ENCODE data around the gene ARHGAP18. TPM values are rescaled to one million over a fixed set of nuclear protein-coding genes. Genes with fewer than 3 reads are reported as not detected.
A peak's percentile ranks its signal among the peaks of the same experiment; 100 is the strongest.

ARHGAP18 gene
- total RNA-seq, 2 experiments from 2014 or later = 5.2 to 6.8 TPM

- no peak for DNase-seq
- ATAC-seq = no peak
- Mint-ChIP-seq H3K4me3 (no peak overlapping the region), H3K9me3 (ENCODE audit: low read depth) (no peaks in the 10 kb centered on the region), H3K27ac (no peak overlapping the region), H3K27me3 (no peaks in the 10 kb centered on the region), H3K4me1 (peaks cover 5% of the 10 kb centered on the region), H3K36me3 (ENCODE audit: low read depth) (no peaks in the 10 kb centered on the region)
- POLR2A ChIA-PET = no interaction called here
- intact Hi-C loops (cut with DNase I, micrococcal nuclease) = no loop called here
- CTCF ChIA-PET = interaction anchor here (0.7 kb wide), 1 partner anchor 1933 kb away, joined by 4 read pairs; no protein-coding TSS in a partner anchor
Measured at GRCh38 chr6:129630596-129630995, 79.4 kb downstream of the ARHGAP18 start.

GRCh38 chr6:129628101-129628815 is 81.7 kb downstream of the ARHGAP18 start:
- Mint-ChIP-seq H3K27me3 (no peaks in the 10 kb centered on the region), H3K4me1 (peaks cover 5% of the 10 kb centered on the region), H3K36me3 (ENCODE audit: low read depth) (no peaks in the 10 kb centered on the region), H3K27ac (no peak overlapping the region), H3K9me3 (ENCODE audit: low read depth) (no peaks in the 10 kb centered on the region), H3K4me3 (no peak overlapping the region)
- ATAC-seq (no peak), DNase-seq (no peak)
- intact Hi-C loops (cut with DNase I, micrococcal nuclease) = no loop called here
- ChIA-PET POLR2A (no interaction called here), CTCF (interaction anchor here (0.7 to 0.8 kb wide), 2 partner anchors 17 to 133 kb away, joined by 3 to 4 read pairs; no protein-coding TSS in a partner anchor)

GRCh38 chr6:129624488-129624887 is 85.5 kb downstream of the ARHGAP18 start:
- H3K27me3 Mint-ChIP-seq = no peaks in the 10 kb centered on the region
- H3K27ac Mint-ChIP-seq = no peak overlapping the region
- ATAC-seq (no peak), DNase-seq (peak; percentile 18)
- H3K36me3 Mint-ChIP-seq (ENCODE audit: low read depth) = no peaks in the 10 kb centered on the region
- H3K9me3 Mint-ChIP-seq (ENCODE audit: low read depth) = no peaks in the 10 kb centered on the region
- no peaks in the 10 kb centered on the region for H3K4me1 Mint-ChIP-seq
- intact Hi-C loops (cut with DNase I, micrococcal nuclease) = no loop called here
- POLR2A ChIA-PET = no interaction called here
- H3K4me3 Mint-ChIP-seq = no peak overlapping the region
- CTCF ChIA-PET = no interaction called here

- H3K9me3 Mint-ChIP-seq (ENCODE audit: low read depth) = no peaks in the 10 kb centered on the region
- DNase-seq = no peak
- no peaks in the 10 kb centered on the region for H3K36me3 Mint-ChIP-seq (ENCODE audit: low read depth)
- ChIA-PET POLR2A (interaction anchor here (0.7 kb wide), 1 partner anchor 358 kb away, joined by 4 read pairs; no protein-coding TSS in a partner anchor), CTCF (interaction anchor here (1.0 to 1.9 kb wide), 4 partner anchors 17 to 107 kb away, joined by 3 to 6 read pairs (median 4); no protein-coding TSS in a partner anchor)
- H3K4me1 Mint-ChIP-seq = no peaks in the 10 kb centered on the region
- no peaks in the 10 kb centered on the region for H3K27me3 Mint-ChIP-seq
- ATAC-seq = no peak
- intact Hi-C loops (cut with DNase I, micrococcal nuclease) = no loop called here
- H3K4me3 Mint-ChIP-seq = no peak overlapping the region
- no peak overlapping the region for H3K27ac Mint-ChIP-seq
Measured at GRCh38 chr6:129623008-129623732, 86.8 kb downstream of the ARHGAP18 start.

DNA sequence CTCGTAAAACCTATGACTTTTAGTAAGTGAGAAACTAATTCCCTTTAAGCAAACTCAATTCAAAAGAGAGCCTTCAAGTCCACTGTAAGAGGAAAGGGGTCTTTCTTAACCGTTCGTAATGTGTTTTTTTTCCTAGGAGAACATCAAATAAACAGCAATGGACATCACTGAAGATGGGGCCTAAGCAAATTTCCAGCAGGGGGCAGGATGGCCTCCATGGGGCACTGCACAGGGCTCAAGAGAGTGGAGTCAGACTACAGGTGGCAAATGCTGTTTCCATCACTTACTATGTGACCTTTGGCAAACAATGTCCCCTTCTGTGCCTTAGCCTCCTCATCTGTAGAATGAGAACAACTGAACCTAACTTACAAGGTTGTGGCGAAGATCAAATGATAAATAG is 88.7 kb downstream of the ARHGAP18 start:
- Mint-ChIP-seq H3K9me3 (ENCODE audit: low read depth) (no peaks in the 10 kb centered on the region), H3K27me3 (no peaks in the 10 kb centered on the region), H3K36me3 (ENCODE audit: low read depth) (no peaks in the 10 kb centered on the region), H3K27ac (no peak overlapping the region), H3K4me1 (no peaks in the 10 kb centered on the region), H3K4me3 (no peak overlapping the region)
- ChIA-PET POLR2A (no interaction called here), CTCF (interaction anchor here (0.6 to 1.9 kb wide), 5 partner anchors 24 to 139 kb away, joined by 3 to 6 read pairs (median 3); no protein-coding TSS in a partner anchor)
- ATAC-seq (peak; percentile 64), DNase-seq (peak; percentile 60)
- intact Hi-C loops (cut with DNase I, micrococcal nuclease) = loop anchor here in 1 of 2 experiments (1.0 kb wide), 1 partner anchor 109 kb away; no protein-coding TSS in a partner anchor

GRCh38 chr6:129620234-129620610 is 89.8 kb downstream of the ARHGAP18 start:
- intact Hi-C loops (cut with DNase I, micrococcal nuclease) = no loop called here
- DNase-seq (no peak), ATAC-seq (no peak)
- no peak overlapping the region for H3K27ac Mint-ChIP-seq
- ChIA-PET POLR2A (no interaction called here), CTCF (no interaction called here)
- no peaks in the 10 kb centered on the region for H3K36me3 Mint-ChIP-seq (ENCODE audit: low read depth)
- no peak overlapping the region for H3K4me3 Mint-ChIP-seq
- H3K27me3 Mint-ChIP-seq = no peaks in the 10 kb centered on the region
- no peaks in the 10 kb centered on the region for H3K4me1 Mint-ChIP-seq
- H3K9me3 Mint-ChIP-seq (ENCODE audit: low read depth) = no peaks in the 10 kb centered on the region

DNA sequence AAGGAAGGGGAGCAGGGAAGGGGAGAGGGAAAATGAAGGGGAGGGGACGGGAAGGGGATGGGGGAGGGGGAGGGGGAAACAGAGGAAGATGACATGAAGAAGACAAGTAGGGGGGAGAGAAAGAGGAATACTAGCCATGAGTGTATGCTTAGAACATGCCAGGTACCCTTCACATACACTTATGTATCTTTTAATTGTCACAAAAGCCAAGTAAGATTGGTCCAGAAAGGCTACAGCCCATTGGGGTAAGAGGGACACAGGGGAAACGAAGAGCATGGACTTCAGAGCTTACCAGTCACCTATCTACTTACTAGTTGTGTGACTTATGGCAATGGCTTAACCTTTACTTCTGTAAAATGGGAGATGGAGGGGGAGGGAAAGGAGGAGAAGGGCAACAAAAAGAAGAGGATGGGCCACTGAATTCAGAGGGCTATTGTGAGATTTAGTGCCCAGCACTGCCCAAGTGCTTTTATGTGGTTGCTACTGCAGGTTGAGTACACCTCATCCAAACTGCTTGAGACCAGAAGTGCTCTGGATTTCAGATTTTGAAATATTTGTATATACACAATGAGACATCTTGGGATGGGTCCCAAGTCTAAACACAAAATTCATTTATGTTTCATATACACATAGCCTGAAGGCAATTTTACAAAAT is 90.3 kb downstream of the ARHGAP18 start:
- no peaks in the 10 kb centered on the region for H3K27me3 Mint-ChIP-seq
- H3K4me1 Mint-ChIP-seq = no peaks in the 10 kb centered on the region
- no peak overlapping the region for H3K27ac Mint-ChIP-seq
- DNase-seq (no peak), ATAC-seq (no peak)
- no peaks in the 10 kb centered on the region for H3K36me3 Mint-ChIP-seq (ENCODE audit: low read depth)
- intact Hi-C loops (cut with DNase I, micrococcal nuclease) = no loop called here
- POLR2A ChIA-PET = no interaction called here
- no peak overlapping the region for H3K4me3 Mint-ChIP-seq
- CTCF ChIA-PET = no interaction called here
- H3K9me3 Mint-ChIP-seq (ENCODE audit: low read depth) = no peaks in the 10 kb centered on the region

- Mint-ChIP-seq H3K36me3 (ENCODE audit: low read depth) (no peaks in the 10 kb centered on the region), H3K27me3 (no peaks in the 10 kb centered on the region), H3K27ac (no peak overlapping the region), H3K4me1 (no peaks in the 10 kb centered on the region), H3K4me3 (no peak overlapping the region), H3K9me3 (ENCODE audit: low read depth) (no peaks in the 10 kb centered on the region)
- ChIA-PET POLR2A (no interaction called here), CTCF (no interaction called here)
- intact Hi-C loops (cut with DNase I, micrococcal nuclease) = no loop called here
- no peak for DNase-seq
- no peak for ATAC-seq
Measured at GRCh38 chr6:129617986-129618385, 92.0 kb downstream of the ARHGAP18 start.

DNA sequence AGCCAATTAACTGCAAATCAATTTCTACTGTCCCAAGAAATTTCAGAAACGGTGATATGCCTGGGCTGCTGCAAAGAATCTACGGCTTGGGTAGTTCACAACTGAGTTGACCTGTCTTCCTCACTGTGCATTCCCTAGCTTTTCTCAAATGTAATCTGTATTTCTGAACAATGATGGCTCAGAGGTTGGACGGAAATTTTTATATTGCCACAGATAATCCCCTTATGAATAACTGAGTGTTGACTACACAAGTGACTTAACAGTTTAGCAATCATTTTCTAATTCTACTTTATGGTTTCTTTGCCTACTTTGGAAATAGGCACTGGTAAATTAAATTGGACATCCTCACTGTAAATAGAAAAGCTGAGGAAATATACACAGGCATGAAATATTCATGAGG is 94.5 kb downstream of the ARHGAP18 start:
- CTCF ChIA-PET = no interaction called here
- intact Hi-C loops (cut with DNase I, micrococcal nuclease) = no loop called here
- H3K4me3 Mint-ChIP-seq = no peak overlapping the region
- H3K4me1 Mint-ChIP-seq = no peaks in the 10 kb centered on the region
- H3K9me3 Mint-ChIP-seq (ENCODE audit: low read depth) = no peaks in the 10 kb centered on the region
- POLR2A ChIA-PET = no interaction called here
- H3K27me3 Mint-ChIP-seq = no peaks in the 10 kb centered on the region
- H3K36me3 Mint-ChIP-seq (ENCODE audit: low read depth) = no peaks in the 10 kb centered on the region
- no peak for ATAC-seq
- no peak overlapping the region for H3K27ac Mint-ChIP-seq
- DNase-seq = no peak

DNA sequence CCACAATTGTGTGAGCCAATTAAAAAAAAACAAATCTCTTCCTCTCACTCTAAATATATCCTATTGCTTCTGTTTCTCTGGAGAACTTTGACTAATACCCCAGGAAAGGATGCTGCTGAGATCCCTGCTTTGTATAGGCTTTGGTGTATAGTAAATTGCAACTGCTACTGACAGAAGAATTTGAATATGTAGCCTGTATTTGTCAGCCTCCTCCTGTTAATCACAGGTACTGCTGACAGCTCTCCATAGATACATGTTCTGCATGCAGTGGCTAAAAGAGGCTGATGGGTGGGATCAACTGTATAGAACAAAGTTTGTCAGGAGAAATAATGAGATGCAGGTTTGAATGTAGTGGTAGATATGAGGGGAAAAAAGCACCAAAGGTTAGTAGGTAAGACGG is 95.0 kb downstream of the ARHGAP18 start:
- H3K27ac Mint-ChIP-seq = no peak overlapping the region
- intact Hi-C loops (cut with DNase I, micrococcal nuclease) = no loop called here
- POLR2A ChIA-PET = no interaction called here
- no peaks in the 10 kb centered on the region for H3K36me3 Mint-ChIP-seq (ENCODE audit: low read depth)
- no peak for DNase-seq
- H3K27me3 Mint-ChIP-seq = no peaks in the 10 kb centered on the region
- CTCF ChIA-PET = no interaction called here
- ATAC-seq = no peak
- H3K4me1 Mint-ChIP-seq = no peaks in the 10 kb centered on the region
- H3K9me3 Mint-ChIP-seq (ENCODE audit: low read depth) = no peaks in the 10 kb centered on the region
- no peak overlapping the region for H3K4me3 Mint-ChIP-seq

DNA sequence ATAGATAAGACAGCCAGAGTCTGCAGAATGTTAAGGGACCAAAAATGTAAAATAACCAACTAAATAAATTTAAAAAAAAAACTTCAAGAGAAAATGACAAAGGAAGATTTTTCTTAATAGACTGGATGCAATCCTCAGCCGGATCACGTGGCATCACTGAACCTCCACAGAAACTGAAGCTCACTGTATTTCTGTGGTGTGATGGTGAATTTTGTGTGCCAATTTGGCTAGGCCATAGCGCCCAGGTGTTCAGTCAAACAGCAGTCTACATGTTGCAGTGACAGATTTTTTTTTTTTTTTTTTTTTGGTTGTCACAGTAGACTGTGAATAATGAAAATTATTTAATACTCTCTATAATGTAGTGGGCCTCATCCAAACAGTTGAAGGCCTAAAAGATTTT is 95.5 kb downstream of the ARHGAP18 start:
- intact Hi-C loops (cut with DNase I, micrococcal nuclease) = no loop called here
- Mint-ChIP-seq H3K27ac (no peak overlapping the region), H3K27me3 (no peaks in the 10 kb centered on the region), H3K4me1 (no peaks in the 10 kb centered on the region), H3K36me3 (ENCODE audit: low read depth) (no peaks in the 10 kb centered on the region), H3K9me3 (ENCODE audit: low read depth) (no peaks in the 10 kb centered on the region), H3K4me3 (no peak overlapping the region)
- ATAC-seq = no peak
- ChIA-PET POLR2A (no interaction called here), CTCF (no interaction called here)
- no peak for DNase-seq

- H3K9me3 Mint-ChIP-seq (ENCODE audit: low read depth) = no peaks in the 10 kb centered on the region
- no peak overlapping the region for H3K4me3 Mint-ChIP-seq
- H3K27me3 Mint-ChIP-seq = no peaks in the 10 kb centered on the region
- ChIA-PET CTCF (interaction anchor here (0.9 to 2.9 kb wide), 2 partner anchors 15 to 136 kb away, joined by 3 to 15 read pairs; no protein-coding TSS in a partner anchor), POLR2A (no interaction called here)
- H3K4me1 Mint-ChIP-seq = peaks cover 3% of the 10 kb centered on the region
- H3K36me3 Mint-ChIP-seq (ENCODE audit: low read depth) = no peaks in the 10 kb centered on the region
- intact Hi-C loops (cut with DNase I, micrococcal nuclease) = no loop called here
- no peak overlapping the region for H3K27ac Mint-ChIP-seq
- DNase-seq (no peak), ATAC-seq (no peak)
Measured at GRCh38 chr6:129612440-129612839, 97.5 kb downstream of the ARHGAP18 start.

Data from activated CD4-positive, alpha-beta T cell treated with anti-CD3 and anti-CD28 coated beads for 36 hours (primary cell).